Uterus (tissue), 2 donors: Measurements from ENCODE around the gene GIPC2.

Experiments
- CTCF ChIP-seq, 4 experiments: fragments of 200-600 bp in 2 of 4; fragments of 450-650 bp in 2 of 4; sonication (generic) in 2 of 4; IDR thresholded peaks; one replicate each; pipeline ENCODE4 v1.5.1; 2016 to 2019; ENCODE audit warnings: antibody characterized with exemption in 4 of 4, mild to moderate bottlenecking in 2 of 4, moderate library complexity in 1 of 4
- POLR2A ChIP-seq, 2 donors: fragments of 450-650 bp; IDR thresholded peaks; one replicate each; pipeline ENCODE4 v1.6.1; 2016; ENCODE audit warnings: antibody characterized with exemption in 2 of 2, mild to moderate bottlenecking in 1 of 2, moderate library complexity in 1 of 2

GRCh38 chr1:78071696-78072095, 25.9 kb downstream of the GIPC2 start:
- no peak for TF ChIP-seq POLR2A (IDR thresholded peaks at IDR 0.05)
- TF ChIP-seq CTCF (IDR thresholded peaks at IDR 0.05) = no peak
